Peyer's patch (tissue), 4 donors: Measurements from ENCODE around the gene DACH1. TPM values are rescaled to one million over a fixed set of nuclear protein-coding genes. Genes with fewer than 3 reads are reported as not detected.

Experiments used
- DNase-seq, 3 donors: peaks; one replicate each; pipeline ENCODE4 v3.0.0-alpha.2; 2017 to 2019
- H3K27ac ChIP-seq, 4 donors: fragments of 200-600 bp; sonication (generic); one replicate each; pipeline ENCODE4 v1.5.1; 2016 to 2019
- H3K27me3 ChIP-seq, 2 donors: fragments of 200-600 bp; sonication (generic); one replicate each; pipeline ENCODE4 v1.5.1; 2019
- H3K36me3 ChIP-seq, 3 donors: fragments of 200-600 bp; sonication (generic); one replicate each; pipeline ENCODE4 v1.5.1; 2016 to 2019
- H3K4me1 ChIP-seq, 4 donors: fragments of 200-600 bp; sonication (generic); one replicate each; pipeline ENCODE4 v1.5.1; 2016 to 2019
- H3K4me3 ChIP-seq, 4 donors: fragments of 200-600 bp; sonication (generic); 1 replicate in 3 of 4; 2 replicates in 1 of 4; pipeline ENCODE4 v1.5.1; 2016 to 2019; ENCODE audit warnings: mild to moderate bottlenecking in 1 of 4
- H3K9me3 ChIP-seq, 4 donors: fragments of 200-600 bp; sonication (generic); one replicate each; pipeline ENCODE4 v1.5.1; 2016 to 2019; ENCODE audit warnings: mild to moderate bottlenecking in 1 of 4
- CTCF ChIP-seq, 6 experiments: fragments of 450-650 bp in 4 of 6; fragments of 200-600 bp in 2 of 6; sonication (generic) in 1 of 6; IDR thresholded peaks; one replicate each; pipeline ENCODE4 v1.5.1; 2017 to 2019; ENCODE audit warnings: antibody characterized with exemption in 6 of 6, mild to moderate bottlenecking in 3 of 6, moderate library complexity in 1 of 6
- POLR2A ChIP-seq, 2 donors: fragments of 450-650 bp; IDR thresholded peaks; one replicate each; pipeline ENCODE4 v1.5.1; 2017; ENCODE audit warnings: antibody characterized with exemption in 2 of 2, mild to moderate bottlenecking in 2 of 2, moderate library complexity in 2 of 2
- total RNA-seq, 4 donors: library from RNA; depleted of rRNA; stranded (reverse); fragments of >200 nt; gene quantifications; one replicate each; pipeline ENCODE4 v1.1.0, GENCODE V29; 2016

DACH1 gene
- total RNA-seq, 4 donors from 2014 or later, result 15.2 to 63.5 (median 24.4) TPM

GRCh38 chr13:71771144-71771543 lies 95.9 kb downstream of the DACH1 start:
- Histone ChIP-seq H3K4me3 (no peak overlapping the region), H3K9me3 (no peaks in the 10 kb centered on the region), H3K4me1 (peaks cover 0 to 4% (median 0%) of the 10 kb centered on the region in 4 donors), H3K36me3 (no peaks in the 10 kb centered on the region), H3K27me3 (no peaks in the 10 kb centered on the region), H3K27ac (no peak overlapping the region)
- TF ChIP-seq POLR2A (IDR thresholded peaks at IDR 0.05) (no peak), CTCF (IDR thresholded peaks at IDR 0.05) (no peak)
- DNase-seq, result no peak

- Histone ChIP-seq H3K9me3 (no peaks in the 10 kb centered on the region), H3K27me3 (no peaks in the 10 kb centered on the region), H3K4me1 (peaks cover 0 to 4% (median 0%) of the 10 kb centered on the region in 4 donors), H3K36me3 (no peaks in the 10 kb centered on the region), H3K27ac (no peak overlapping the region), H3K4me3 (no peak overlapping the region)
- TF ChIP-seq POLR2A (IDR thresholded peaks at IDR 0.05), result no peak
- no peak for TF ChIP-seq CTCF (IDR thresholded peaks at IDR 0.05)
- no peak for DNase-seq
Measured at GRCh38 chr13:71770710-71771109, 96.3 kb downstream of the DACH1 start.

GRCh38 chr13:71768881-71769280 lies 98.1 kb downstream of the DACH1 start:
- DNase-seq, result no peak
- H3K4me1 ChIP-seq, result no peaks in the 10 kb centered on the region
- no peaks in the 10 kb centered on the region for H3K36me3 ChIP-seq
- H3K27me3 ChIP-seq, result no peaks in the 10 kb centered on the region
- H3K27ac ChIP-seq, result no peak overlapping the region
- H3K9me3 ChIP-seq, result no peaks in the 10 kb centered on the region
- TF ChIP-seq CTCF (IDR thresholded peaks at IDR 0.05) (no peak), POLR2A (IDR thresholded peaks at IDR 0.05) (no peak)
- H3K4me3 ChIP-seq, result no peak overlapping the region

- DNase-seq, result no peak
- no peaks in the 10 kb centered on the region for H3K4me1 ChIP-seq
- H3K9me3 ChIP-seq, result no peaks in the 10 kb centered on the region
- H3K36me3 ChIP-seq, result no peaks in the 10 kb centered on the region
- no peaks in the 10 kb centered on the region for H3K27me3 ChIP-seq
- no peak overlapping the region for H3K27ac ChIP-seq
- TF ChIP-seq CTCF (IDR thresholded peaks at IDR 0.05) (no peak), POLR2A (IDR thresholded peaks at IDR 0.05) (no peak)
- H3K4me3 ChIP-seq, result no peak overlapping the region
Measured at GRCh38 chr13:71759651-71760511, 107.1 kb downstream of the DACH1 start.

GRCh38 chr13:71758828-71759227 lies 108.2 kb downstream of the DACH1 start:
- Histone ChIP-seq H3K36me3 (no peaks in the 10 kb centered on the region), H3K27me3 (no peaks in the 10 kb centered on the region), H3K4me3 (no peak overlapping the region), H3K27ac (no peak overlapping the region), H3K9me3 (no peaks in the 10 kb centered on the region), H3K4me1 (no peaks in the 10 kb centered on the region)
- no peak for DNase-seq
- TF ChIP-seq POLR2A (IDR thresholded peaks at IDR 0.05), result no peak
- TF ChIP-seq CTCF (IDR thresholded peaks at IDR 0.05), result no peak
